EH (cell line): ENCODE data around the gene CHST12.
"Not testable (repeated sequence)": the region's sequence is repeated elsewhere in the genome, so short reads cannot be mapped to it uniquely, and the experiment has no call there.

Source experiments
- DNase-seq: peaks from one replicate; pipeline ENCODE4 v3.0.0-alpha.2; 2015; ENCODE audit warnings: low read depth

CHST12 gene

GRCh38 chr7:2403718-2404648 is 572 bp downstream of the CHST12 start:
- peak; percentile 53 for DNase-seq

- no peak for DNase-seq
Observed at GRCh38 chr7:2404714-2405119, 1.3 kb downstream of the CHST12 start.

- no peak for DNase-seq
Observed at GRCh38 chr7:2405201-2405600, 1.8 kb downstream of the CHST12 start.

- no peak for DNase-seq
Observed at GRCh38 chr7:2405601-2406345, 2.4 kb downstream of the CHST12 start.

GRCh38 chr7:2409745-2410414 is 6.5 kb downstream of the CHST12 start:
- no peak for DNase-seq

- DNase-seq, result no peak
Observed at GRCh38 chr7:2411049-2411448, 7.6 kb downstream of the CHST12 start.

- DNase-seq, result peak; percentile 38
Observed at GRCh38 chr7:2411815-2412586, 8.6 kb downstream of the CHST12 start.

- DNase-seq, result peak; percentile 35
Observed at GRCh38 chr7:2412587-2413201, 9.3 kb downstream of the CHST12 start.

GRCh38 chr7:2416063-2416462 is 12.7 kb downstream of the CHST12 start:
- DNase-seq, result no peak

GRCh38 chr7:2416650-2417049 is 13.2 kb downstream of the CHST12 start:
- no peak for DNase-seq

GRCh38 chr7:2417178-2417577 is 13.8 kb downstream of the CHST12 start:
- DNase-seq, result not testable (repeated sequence)

GRCh38 chr7:2417981-2418481 is 14.6 kb downstream of the CHST12 start:
- DNase-seq, result peak; percentile 74

GRCh38 chr7:2420216-2420933 is 17.0 kb downstream of the CHST12 start:
- DNase-seq, result no peak

- no peak for DNase-seq
Observed at GRCh38 chr7:2421943-2422310, 18.5 kb downstream of the CHST12 start.

- no peak for DNase-seq
Observed at GRCh38 chr7:2425749-2426148, 22.3 kb downstream of the CHST12 start.

- DNase-seq, result peak; percentile 33
Observed at GRCh38 chr7:2431260-2431867, 28.0 kb downstream of the CHST12 start.

GRCh38 chr7:2432910-2433712 is 29.7 kb downstream of the CHST12 start:
- no peak for DNase-seq

- no peak for DNase-seq
Observed at GRCh38 chr7:2433713-2434550, 30.5 kb downstream of the CHST12 start.
